ENCODE measurements around the gene CCDC50.

GRCh38 chr3:191343913-191344312 is 14.7 kb downstream of the CCDC50 start:
- TF ChIP-seq, protein P1, sequence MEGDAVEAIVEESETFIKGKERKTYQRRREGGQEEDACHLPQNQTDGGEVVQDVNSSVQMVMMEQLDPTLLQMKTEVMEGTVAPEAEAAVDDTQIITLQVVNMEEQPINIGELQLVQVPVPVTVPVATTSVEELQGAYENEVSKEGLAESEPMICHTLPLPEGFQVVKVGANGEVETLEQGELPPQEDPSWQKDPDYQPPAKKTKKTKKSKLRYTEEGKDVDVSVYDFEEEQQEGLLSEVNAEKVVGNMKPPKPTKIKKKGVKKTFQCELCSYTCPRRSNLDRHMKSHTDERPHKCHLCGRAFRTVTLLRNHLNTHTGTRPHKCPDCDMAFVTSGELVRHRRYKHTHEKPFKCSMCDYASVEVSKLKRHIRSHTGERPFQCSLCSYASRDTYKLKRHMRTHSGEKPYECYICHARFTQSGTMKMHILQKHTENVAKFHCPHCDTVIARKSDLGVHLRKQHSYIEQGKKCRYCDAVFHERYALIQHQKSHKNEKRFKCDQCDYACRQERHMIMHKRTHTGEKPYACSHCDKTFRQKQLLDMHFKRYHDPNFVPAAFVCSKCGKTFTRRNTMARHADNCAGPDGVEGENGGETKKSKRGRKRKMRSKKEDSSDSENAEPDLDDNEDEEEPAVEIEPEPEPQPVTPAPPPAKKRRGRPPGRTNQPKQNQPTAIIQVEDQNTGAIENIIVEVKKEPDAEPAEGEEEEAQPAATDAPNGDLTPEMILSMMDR (IDR thresholded peaks at IDR 0.05; ENCODE audit: insufficient read depth, low read length), result no peak
- TF ChIP-seq GABPA (IDR thresholded peaks at IDR 0.05; ENCODE audit: low read depth), result no peak
- TF ChIP-seq, protein P2, sequence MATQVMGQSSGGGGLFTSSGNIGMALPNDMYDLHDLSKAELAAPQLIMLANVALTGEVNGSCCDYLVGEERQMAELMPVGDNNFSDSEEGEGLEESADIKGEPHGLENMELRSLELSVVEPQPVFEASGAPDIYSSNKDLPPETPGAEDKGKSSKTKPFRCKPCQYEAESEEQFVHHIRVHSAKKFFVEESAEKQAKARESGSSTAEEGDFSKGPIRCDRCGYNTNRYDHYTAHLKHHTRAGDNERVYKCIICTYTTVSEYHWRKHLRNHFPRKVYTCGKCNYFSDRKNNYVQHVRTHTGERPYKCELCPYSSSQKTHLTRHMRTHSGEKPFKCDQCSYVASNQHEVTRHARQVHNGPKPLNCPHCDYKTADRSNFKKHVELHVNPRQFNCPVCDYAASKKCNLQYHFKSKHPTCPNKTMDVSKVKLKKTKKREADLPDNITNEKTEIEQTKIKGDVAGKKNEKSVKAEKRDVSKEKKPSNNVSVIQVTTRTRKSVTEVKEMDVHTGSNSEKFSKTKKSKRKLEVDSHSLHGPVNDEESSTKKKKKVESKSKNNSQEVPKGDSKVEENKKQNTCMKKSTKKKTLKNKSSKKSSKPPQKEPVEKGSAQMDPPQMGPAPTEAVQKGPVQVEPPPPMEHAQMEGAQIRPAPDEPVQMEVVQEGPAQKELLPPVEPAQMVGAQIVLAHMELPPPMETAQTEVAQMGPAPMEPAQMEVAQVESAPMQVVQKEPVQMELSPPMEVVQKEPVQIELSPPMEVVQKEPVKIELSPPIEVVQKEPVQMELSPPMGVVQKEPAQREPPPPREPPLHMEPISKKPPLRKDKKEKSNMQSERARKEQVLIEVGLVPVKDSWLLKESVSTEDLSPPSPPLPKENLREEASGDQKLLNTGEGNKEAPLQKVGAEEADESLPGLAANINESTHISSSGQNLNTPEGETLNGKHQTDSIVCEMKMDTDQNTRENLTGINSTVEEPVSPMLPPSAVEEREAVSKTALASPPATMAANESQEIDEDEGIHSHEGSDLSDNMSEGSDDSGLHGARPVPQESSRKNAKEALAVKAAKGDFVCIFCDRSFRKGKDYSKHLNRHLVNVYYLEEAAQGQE (IDR thresholded peaks at IDR 0.05; ENCODE audit: insufficient replicate concordance, low read depth), result no peak
